Stimulated activated naive CD8-positive, alpha-beta T cell treated with anti-CD3 and anti-CD28 coated beads, Interleukin-15, Interleukin-2, amounts not matched to agents 100 ng/mL and 50 ng/mL, for 24 hours (primary cell): ENCODE data around the gene ESRRG.

ENCODE experiments used
- H3K27ac Mint-ChIP-seq: one replicate; pipeline ENCODE4 v1.8.0; 2021; ENCODE audit warnings: mild to moderate bottlenecking, mixed read lengths
- H3K27me3 Mint-ChIP-seq: one replicate; pipeline ENCODE4 v1.8.0; 2021; ENCODE audit warnings: mixed read lengths
- H3K36me3 Mint-ChIP-seq: one replicate; pipeline ENCODE4 v1.8.0; 2021; ENCODE audit warnings: low read depth, mixed read lengths
- H3K4me1 Mint-ChIP-seq: one replicate; pipeline ENCODE4 v1.8.0; 2021; ENCODE audit warnings: low read depth, mixed read lengths
- H3K4me3 Mint-ChIP-seq: one replicate; pipeline ENCODE4 v1.8.0; 2021; ENCODE audit warnings: mild to moderate bottlenecking, mixed read lengths
- H3K9me3 Mint-ChIP-seq: one replicate; pipeline ENCODE4 v1.8.0; 2021; ENCODE audit warnings: mixed read lengths

ESRRG gene

DNA sequence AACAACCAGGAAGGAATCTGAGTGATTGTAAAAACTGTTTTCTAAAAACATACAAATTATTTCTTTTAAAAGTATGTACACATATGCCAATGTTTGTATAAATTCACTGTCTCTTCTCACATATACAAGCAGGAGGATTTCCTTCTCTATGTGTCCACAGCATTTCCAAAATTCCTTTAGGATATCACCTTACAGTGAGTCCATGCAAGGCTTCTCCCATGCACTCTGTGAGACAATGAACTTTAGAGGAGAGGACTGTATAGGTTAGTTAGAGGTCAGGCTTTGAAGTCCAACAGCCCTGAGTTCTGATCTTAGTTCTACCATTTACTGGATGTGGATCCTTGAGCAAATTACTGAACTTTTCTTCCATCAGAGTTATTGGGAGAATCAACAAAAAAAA lies 265.9 kb downstream of the ESRRG start:
- Mint-ChIP-seq H3K36me3 (no peaks in the 10 kb centered on the region), H3K4me1 (no peaks in the 10 kb centered on the region), H3K27ac (no peak overlapping the region), H3K9me3 (no peaks in the 10 kb centered on the region), H3K4me3 (no peak overlapping the region), H3K27me3 (no peaks in the 10 kb centered on the region)

DNA sequence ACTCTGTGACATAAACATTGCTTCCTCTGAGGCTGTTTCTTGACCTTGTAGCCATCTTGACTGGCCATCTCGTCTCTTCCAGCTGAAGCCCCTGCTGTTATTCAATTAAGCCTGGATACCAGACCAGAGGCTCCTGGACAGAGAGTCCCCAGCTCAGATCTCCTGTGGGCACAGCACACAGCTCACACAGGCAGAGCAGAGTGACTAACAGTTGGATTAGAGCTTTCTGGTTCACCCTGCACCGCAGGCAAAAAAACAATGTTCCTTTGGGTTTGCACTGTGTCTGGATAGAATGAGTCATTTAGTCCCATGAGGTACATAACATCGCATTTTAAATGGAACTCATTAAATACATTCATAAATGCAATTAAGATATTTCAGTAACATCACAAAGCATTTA lies 266.5 kb downstream of the ESRRG start:
- H3K4me3 Mint-ChIP-seq, result no peak overlapping the region
- H3K27ac Mint-ChIP-seq, result no peak overlapping the region
- H3K4me1 Mint-ChIP-seq, result no peaks in the 10 kb centered on the region
- no peaks in the 10 kb centered on the region for H3K27me3 Mint-ChIP-seq
- peaks cover 3% of the 10 kb centered on the region for H3K9me3 Mint-ChIP-seq
- no peaks in the 10 kb centered on the region for H3K36me3 Mint-ChIP-seq

DNA sequence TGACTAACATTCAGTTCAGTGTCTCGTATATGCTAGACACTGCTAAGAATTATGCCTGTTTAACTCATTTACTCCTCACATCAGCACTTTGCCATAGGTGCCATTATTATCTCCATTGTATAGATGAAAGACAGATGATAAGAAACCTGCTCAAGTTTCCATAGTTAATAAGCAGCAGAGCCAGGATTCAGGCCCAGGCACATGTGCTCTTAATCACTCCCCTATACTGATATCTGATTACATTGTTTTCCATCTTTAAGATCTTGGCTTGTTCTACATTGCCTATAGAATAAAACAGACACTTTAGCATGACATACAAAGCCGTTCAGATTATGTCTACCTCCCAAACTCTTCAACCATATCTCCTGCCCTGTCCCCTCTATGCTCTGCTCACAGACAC lies 269.5 kb downstream of the ESRRG start:
- Mint-ChIP-seq H3K4me1 (no peaks in the 10 kb centered on the region), H3K36me3 (no peaks in the 10 kb centered on the region), H3K4me3 (no peak overlapping the region)

More for the DNA sequence above, 269.5 kb downstream of the ESRRG start:
- no peaks in the 10 kb centered on the region for H3K27me3 Mint-ChIP-seq
- peaks cover 10% of the 10 kb centered on the region for H3K9me3 Mint-ChIP-seq
- no peak overlapping the region for H3K27ac Mint-ChIP-seq
